ENCODE measurements around the gene PATZ1.

DNA sequence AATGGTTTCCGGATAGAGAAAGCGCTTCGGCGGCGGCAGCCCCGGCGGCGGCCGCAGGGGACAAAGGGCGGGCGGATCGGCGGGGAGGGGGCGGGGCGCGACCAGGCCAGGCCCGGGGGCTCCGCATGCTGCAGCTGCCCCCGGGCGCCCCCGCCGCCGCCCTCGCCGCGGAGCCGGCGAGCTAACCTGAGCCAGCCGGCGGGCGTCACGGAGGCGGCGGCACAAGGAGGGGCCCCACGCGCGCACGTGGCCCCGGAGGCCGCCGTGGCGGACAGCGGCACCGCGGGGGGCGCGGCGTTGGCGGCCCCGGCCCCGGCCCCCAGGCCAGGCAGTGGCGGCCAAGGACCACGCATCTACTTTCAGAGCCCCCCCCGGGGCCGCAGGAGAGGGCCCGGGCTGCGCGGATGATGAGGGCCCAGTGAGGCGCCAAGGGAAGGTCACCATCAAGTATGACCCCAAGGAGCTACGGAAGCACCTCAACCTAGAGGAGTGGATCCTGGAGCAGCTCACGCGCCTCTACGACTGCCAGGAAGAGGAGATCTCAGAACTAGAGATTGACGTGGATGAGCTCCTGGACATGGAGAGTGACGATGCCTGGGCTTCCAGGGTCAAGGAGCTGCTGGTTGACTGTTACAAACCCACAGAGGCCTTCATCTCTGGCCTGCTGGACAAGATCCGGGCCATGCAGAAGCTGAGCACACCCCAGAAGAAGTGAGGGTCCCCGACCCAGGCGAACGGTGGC is 69.5 kb downstream of the PATZ1 start:
- TF ChIP-seq CTCF (IDR thresholded peaks at IDR 0.05) (no peak), POLR2A (IDR thresholded peaks at IDR 0.05) (no peak), POLR2AphosphoS5 (IDR thresholded peaks at IDR 0.05) (no peak)

Measured in transverse colon (tissue), 4 donors.